Measurements from ENCODE around the gene CACNA1B.
A peak's percentile ranks its signal among the peaks of the same experiment; 100 is the strongest.
"Not testable (repeated sequence)": the region's sequence is repeated elsewhere in the genome, so short reads cannot be mapped to it uniquely, and the experiment has no call there.

Gene CACNA1B

GRCh38 chr9:137866226-137867141 lies 11.1 kb upstream of the CACNA1B start:
- no peak for DNase-seq

GRCh38 chr9:137870432-137870831 lies 7.2 kb upstream of the CACNA1B start:
- no peak for DNase-seq

GRCh38 chr9:137872296-137872695 lies 5.3 kb upstream of the CACNA1B start:
- no peak for DNase-seq

- no peak for DNase-seq
Observed at GRCh38 chr9:137873408-137873807, 4.2 kb upstream of the CACNA1B start.

GRCh38 chr9:137873858-137874362 lies 3.7 kb upstream of the CACNA1B start:
- DNase-seq = no peak

- DNase-seq = no peak
Observed at GRCh38 chr9:137875354-137875753, 2.2 kb upstream of the CACNA1B start.

GRCh38 chr9:137875846-137876245 lies 1.7 kb upstream of the CACNA1B start:
- no peak for DNase-seq

- no peak for DNase-seq
Observed at GRCh38 chr9:137876269-137876668, 1.3 kb upstream of the CACNA1B start.

GRCh38 chr9:137876781-137877386 lies 698 bp upstream of the CACNA1B start:
- no peak for DNase-seq

- peak; percentile 68 for DNase-seq
Observed at GRCh38 chr9:137878146-137878941, 762 bp downstream of the CACNA1B start.

- no peak for DNase-seq
Observed at GRCh38 chr9:137879052-137879451, 1.5 kb downstream of the CACNA1B start.

GRCh38 chr9:137879566-137880150 lies 2.1 kb downstream of the CACNA1B start:
- DNase-seq = no peak

GRCh38 chr9:137880160-137880975 lies 2.8 kb downstream of the CACNA1B start:
- no peak for DNase-seq

- DNase-seq = no peak
Observed at GRCh38 chr9:137880976-137881530, 3.5 kb downstream of the CACNA1B start.

GRCh38 chr9:137881591-137882505 lies 4.3 kb downstream of the CACNA1B start:
- no peak for DNase-seq

- DNase-seq = no peak
Observed at GRCh38 chr9:137882506-137882821, 4.9 kb downstream of the CACNA1B start.

GRCh38 chr9:137883977-137884376 lies 6.4 kb downstream of the CACNA1B start:
- not testable (repeated sequence) for DNase-seq

- DNase-seq = not testable (repeated sequence)
Observed at GRCh38 chr9:137884547-137884946, 7.0 kb downstream of the CACNA1B start.

GRCh38 chr9:137885121-137885520 lies 7.5 kb downstream of the CACNA1B start:
- not testable (repeated sequence) for DNase-seq

- DNase-seq = not testable (repeated sequence)
Observed at GRCh38 chr9:137888621-137889020, 11.0 kb downstream of the CACNA1B start.

- not testable (repeated sequence) for DNase-seq
Observed at GRCh38 chr9:137889966-137890365, 12.4 kb downstream of the CACNA1B start.

Measured in NCI-H82 (cell line).